SIG-M5 treated with dmso at 0.1 percent for 504 hours (cell line): ENCODE data around the gene COL4A3.
"Not testable (repeated sequence)": the region's sequence is repeated elsewhere in the genome, so short reads cannot be mapped to it uniquely, and the experiment has no call there.

Source experiments
- DNase-seq: peaks from one replicate; lab custom pipeline; 2025; ENCODE audit not compliant: unreplicated experiment; lab: John Stamatoyannopoulos, UW

The COL4A3 gene

DNA sequence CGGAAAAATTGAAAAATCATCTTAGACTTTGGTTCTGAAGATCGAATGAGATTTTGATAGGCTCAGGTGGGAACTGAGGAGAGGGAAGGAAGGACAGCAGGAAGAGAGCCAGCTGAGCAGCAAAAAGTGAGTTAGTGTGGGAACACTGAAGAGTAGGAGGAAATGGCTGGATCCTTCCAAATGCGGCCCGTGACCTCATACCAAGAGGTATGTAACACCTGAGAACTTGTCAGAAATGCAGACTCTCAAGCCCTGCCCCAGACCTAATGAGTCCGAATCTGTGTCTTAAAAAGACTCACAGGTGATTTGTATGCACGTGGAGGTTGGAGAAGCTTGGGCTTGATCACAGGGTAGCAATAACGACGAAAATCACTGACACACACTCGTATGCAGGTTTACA lies 42.0 kb downstream of the COL4A3 start:
- no peak for DNase-seq

DNA sequence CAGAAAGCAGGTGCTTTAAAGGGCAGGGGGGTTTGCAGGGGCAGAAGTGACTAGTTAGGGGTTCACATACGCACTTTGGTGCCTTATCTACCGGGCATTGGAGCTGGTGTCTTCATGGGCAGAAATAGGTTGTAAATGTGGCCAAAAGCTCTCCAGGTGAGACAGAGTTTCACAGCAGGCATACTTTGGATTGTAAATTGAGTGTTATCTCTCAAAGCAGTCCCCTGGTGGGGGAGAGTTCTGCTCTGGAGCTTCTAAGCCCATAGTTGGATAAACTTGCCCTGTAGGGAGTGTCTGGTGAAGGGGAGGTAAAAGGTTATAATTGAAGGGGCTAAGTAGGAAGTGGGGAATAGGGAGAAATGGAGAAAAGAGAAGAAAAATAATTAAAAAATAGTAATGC lies 43.1 kb downstream of the COL4A3 start:
- DNase-seq: no peak

DNA sequence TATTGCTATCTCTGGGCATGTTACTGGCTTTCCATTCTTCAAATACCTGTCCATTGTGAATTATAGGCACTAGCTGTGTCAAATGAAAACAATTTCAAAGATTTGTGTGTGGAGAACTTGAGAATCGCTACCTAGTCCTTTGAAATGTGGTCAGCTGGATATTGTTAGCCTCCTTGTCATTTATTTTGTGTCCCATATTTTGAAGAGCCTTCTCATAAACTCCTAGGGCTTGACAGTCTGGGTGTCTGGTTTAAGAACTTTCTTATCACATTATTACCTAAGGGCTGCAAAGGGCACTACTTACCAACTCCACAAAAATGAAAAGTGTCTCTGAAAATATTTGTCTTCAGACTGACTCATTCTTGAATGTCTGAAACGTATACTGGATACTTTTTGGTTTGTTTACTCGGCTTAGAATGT lies 50.2 kb downstream of the COL4A3 start:
- no peak for DNase-seq

DNA sequence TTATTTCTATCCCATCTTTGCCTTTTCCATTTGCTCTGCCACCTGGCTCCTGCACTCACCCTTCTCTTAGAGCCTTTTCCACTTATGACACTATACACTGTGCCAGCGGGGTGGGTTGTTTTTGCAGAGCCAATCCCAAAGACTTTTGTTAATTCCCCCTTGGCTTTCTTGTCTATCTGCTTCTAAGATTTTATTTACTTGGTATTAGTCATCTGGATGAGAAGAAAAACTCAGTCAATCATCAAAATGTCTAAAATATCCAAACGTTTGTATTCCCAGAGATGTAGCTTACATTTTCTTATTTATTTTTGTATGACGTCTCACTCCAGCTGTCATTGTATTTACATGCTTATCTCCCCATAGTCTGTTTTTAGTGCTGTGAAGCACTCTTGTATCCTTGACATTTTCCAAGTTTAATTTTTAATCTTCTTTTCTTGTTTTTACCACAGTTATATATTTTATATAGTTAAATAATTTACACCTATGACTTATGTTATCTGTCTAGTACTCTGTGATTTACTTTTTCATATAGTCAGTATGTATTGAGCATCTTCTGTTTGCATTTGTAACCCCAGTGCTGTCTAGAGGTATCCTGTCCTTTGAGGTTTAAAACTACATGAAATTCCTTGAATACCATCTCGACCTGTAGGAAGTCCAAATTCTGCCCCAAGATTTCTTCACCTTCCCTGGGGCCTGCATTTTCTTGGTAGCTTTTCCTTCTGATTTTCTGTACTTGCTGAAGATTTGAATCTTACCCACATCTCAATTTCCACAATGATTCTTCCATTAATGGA lies 55.1 kb downstream of the COL4A3 start:
- DNase-seq: no peak

DNA sequence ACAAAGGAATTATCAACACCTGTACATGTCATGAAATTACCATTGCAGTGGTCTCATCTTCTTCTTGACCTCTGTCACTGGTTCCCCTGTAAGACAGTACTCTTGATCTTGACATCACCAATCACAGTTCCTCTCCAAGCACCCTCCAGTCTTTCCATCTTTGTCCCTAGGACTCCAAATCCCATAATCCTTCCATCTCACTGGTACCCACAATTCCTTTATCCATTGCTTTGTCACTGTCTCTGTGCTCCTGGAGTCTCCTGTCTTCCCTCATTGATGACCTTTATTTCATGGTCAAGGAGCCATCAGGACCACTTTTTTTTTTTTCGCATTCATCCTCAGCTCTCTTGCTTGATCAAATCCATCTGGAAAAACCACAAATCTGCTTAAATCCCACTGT lies 56.7 kb downstream of the COL4A3 start:
- no peak for DNase-seq

DNA sequence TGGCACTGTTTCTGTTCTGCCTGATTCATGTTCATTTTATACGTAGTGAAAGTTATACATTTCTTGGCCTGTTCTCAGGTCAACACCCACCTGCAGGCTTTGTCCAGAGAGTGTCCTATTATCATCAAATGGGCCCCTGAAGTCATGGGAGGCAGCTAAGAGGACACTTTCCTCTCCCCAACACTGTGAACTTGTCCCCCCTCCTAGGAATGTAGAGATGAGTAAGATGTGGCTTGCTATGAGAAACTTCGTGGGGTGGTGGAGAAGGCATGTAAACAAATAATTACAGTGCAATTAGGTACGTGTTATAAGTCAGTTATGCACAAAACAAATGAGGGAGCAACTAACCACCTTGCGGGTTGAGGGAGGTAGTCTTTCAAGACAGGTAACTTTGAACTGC lies 57.9 kb downstream of the COL4A3 start:
- no peak for DNase-seq

DNA sequence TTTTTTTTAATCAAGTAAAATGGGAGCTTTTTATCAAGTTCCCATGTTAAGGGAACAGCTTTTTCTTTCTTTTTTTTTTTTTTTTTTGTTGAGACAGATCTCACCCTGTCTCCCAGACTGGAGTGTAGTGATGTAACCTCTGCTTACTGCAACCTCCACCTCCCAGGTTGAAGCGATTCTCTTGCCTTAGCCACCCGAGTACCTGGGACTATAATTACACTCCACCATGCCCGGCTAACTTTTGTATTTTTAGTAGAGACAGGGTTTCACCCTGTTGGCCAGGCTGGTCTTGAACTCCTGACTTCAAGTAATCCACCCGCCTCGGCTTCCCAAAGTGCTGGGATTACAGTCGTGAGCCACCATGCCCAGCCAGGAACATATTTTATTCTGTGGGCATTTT lies 61.2 kb downstream of the COL4A3 start:
- not testable (repeated sequence) for DNase-seq

DNA sequence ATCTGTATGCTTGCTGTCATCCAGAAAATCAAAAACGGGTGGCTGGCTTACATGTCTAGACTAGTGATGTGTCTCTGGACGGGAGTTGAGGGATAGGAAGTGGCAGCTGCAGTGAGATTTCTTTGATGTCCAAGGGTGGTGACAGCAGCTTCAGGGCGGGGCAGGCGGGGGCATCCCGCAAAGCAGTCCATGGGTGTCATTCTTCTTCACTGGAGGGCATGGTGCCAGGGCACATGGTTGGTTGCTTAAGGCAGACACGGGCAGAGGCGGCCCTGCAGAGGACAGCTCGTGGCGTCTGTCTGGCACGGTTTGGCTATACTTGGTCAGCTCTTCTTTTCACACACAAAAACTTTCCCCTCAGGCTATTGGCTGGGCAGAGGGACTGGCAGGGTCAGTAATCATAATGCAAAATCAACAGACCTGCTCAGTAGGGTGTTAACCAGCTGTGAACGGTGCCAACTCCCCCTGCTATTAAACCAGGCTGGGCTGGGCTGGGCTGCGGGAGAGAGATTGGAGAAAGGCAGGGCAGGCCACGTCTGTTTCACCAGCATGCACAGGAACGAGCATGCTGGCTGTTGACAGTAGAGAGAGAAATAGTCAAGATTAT lies 63.7 kb downstream of the COL4A3 start:
- no peak for DNase-seq

DNA sequence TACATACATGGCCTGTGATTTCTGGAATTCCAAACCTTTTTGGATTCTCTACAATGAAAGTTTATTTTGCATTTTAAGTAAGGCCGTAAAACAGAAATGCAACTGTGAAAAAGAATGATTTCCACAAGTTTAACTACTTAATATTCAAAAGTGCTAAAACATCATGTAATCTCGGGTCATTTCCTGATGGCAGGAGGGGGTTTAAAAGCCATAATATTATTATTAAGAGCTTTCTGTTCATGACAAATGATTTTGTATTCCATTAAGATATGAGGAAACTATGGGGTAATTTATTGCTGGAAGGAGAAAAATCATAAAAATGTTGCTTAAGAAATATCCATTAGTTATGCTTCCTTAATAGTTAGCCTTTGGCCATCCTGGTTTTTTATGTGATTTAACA lies 65.7 kb downstream of the COL4A3 start:
- DNase-seq: no peak

DNA sequence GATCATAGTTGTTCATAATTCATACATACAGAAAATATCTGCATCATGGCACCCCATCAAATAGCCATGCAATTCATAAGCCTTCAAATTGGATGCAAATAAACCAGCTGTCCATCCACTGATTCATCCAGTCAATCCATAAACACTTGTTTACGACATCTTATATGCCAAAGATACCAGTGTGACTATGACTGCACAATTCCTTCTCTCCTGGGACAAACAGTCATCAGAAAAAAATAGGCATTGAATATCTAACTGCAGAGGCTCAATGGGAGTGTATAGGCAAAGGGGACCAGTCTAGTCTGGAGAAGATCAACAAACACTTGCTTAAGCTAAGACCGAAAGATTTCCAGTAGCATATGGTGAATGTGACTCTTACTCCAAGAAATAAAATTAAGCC lies 70.0 kb downstream of the COL4A3 start:
- no peak for DNase-seq

DNA sequence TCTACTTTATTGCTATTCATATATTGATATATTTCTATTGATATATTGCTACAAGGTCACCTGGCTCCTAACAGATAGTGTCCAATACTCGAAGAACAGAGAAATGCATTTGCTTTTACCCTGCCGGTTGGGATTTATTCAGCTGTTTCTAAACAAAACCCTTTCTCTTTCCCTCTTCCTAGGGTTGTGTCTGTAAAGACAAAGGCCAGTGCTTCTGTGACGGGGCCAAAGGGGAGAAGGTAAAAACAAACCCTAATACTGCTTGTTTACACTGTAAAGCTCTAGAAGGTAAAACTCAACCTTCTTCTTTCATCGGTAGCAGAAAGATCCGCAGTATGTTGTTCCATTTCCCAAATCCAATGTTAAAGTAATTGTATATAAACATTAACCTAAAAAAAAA lies 73.4 kb downstream of the COL4A3 start:
- DNase-seq: no peak

DNA sequence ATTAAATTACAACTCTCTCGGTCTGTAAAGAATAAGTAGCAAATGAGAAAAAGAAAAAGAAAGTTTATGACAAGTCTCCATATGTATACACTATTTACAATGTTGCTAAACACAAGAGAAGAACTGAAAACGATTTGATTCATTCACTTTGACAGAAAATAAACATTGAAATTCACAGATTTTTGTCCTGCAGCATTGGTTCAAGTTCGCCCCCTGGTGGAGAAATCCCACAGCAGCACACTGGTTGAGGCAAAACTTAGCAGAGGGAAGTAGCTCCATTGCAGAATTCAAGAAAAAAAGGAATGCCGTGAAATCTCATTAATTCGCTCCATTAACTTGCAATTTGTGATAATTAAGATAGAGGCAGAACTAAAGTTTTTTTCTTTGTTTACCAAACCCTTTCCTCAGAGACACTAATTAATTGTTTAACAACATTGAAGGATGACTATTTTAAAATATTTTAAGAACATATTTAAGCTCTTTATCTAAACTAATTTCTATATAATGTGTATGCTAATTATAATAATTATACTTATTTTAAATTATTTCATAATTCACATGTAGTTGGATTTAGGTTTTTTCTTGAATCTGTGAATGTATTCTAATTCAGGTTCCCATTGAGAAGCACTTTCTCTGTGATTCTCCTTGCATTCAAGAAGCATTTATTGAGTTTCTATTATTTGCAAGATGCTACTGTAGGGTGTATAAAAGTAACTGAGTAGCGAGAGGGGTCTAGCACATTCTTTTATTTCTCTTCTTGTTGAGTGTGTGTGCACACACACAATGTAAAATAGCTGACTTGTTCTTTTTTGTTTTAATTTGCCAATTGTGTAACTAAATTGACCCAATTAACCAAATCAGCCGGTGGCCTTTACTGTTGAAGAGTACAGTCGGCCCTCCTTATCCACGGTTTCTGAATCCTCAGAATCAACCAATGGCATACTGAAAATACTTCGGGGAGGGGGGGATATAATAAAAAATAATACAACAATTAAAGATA lies 74.1 kb downstream of the COL4A3 start:
- DNase-seq: peak; percentile 43

DNA sequence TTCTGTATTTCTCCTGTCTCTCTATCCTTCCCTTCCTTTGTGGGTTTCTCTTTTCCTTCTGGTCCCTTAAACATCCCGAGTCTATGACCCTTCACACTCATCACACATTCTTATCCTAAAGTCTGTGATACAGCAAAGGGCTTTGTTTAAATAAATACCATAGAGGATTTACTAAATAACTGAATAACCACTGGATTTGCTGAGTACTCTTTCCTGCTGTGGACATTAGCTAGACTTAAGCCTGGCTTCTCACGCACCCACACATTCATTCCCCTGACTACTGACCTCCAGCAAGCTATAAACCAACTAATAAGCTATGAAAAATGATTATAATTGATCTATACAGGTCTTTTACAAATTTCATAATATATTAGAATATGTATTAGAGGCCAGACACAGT lies 76.6 kb downstream of the COL4A3 start:
- DNase-seq: no peak

DNA sequence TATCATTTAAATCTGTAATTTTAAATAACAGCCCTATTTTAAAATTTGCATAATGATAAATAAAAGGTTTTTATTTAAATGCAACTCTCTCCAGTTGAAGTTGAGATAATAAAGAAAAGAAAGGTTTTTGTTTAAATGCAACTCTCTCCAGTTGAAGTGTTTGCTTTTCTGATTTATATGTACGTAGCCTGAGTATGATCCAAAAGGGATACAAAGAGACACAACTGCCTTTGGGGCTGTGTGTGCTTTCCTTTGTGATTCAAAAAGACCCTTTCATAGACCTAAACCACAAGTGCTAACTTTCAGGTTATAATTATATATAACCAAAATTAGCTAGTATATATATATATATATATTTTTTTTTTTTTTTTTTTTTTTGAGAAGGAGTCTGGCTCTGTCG lies 84.5 kb downstream of the COL4A3 start:
- DNase-seq: no peak

DNA sequence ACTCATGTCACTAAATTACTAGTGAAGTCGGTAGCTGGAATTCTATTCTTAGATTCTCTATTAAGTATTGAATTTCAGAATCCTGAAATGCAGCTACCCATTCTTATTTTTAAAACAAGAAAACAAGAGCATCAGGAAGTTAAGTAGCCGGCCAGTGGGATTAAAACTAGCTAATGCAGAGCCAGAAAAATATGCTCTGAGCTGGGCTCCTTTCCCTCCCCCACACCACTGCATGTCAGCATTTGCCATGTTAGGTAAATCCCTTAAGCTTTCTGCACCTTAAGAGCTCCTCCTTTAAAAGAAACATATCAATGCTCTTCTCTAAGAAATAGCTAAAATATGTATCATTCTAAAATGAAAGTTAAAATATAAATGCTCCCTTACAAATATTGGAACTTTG lies 88.4 kb downstream of the COL4A3 start:
- no peak for DNase-seq

DNA sequence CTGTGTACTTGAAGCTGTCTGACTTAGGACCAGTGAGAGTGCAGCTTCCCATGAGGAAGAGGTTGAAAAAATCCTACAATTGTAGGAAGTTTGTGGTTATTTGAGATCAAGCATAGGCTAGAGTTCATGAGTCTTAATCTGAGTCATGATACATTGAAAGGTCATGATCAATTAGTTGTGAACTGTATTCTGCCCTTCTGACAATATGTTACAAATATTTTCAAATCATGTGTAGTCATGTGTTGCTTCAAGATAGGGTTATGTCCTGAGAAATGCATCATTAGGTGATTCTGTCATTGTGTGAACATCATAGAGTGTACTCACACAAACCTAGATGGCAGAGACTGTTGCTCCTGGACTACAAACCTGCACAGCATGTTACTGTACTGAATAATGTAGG lies 92.2 kb downstream of the COL4A3 start:
- no peak for DNase-seq

DNA sequence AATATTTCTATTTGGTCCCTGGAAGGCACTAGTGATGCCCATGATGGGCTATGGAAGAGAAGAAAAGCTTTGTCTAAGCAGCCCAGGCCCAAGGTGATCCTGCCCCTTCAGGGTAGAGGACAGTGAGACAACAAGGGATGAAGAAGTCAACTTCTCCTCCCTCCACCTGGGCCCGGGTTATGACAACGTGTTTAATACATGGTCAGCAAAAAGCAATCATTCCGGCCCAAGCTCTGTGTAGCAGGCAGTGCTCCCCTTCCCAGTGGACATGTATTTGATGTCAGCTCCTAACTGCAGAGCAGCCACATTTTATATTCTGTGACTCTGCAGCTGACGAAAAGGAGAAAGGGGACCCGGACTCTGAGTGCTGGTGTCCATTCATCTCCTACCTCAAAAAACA lies 93.4 kb downstream of the COL4A3 start:
- no peak for DNase-seq

DNA sequence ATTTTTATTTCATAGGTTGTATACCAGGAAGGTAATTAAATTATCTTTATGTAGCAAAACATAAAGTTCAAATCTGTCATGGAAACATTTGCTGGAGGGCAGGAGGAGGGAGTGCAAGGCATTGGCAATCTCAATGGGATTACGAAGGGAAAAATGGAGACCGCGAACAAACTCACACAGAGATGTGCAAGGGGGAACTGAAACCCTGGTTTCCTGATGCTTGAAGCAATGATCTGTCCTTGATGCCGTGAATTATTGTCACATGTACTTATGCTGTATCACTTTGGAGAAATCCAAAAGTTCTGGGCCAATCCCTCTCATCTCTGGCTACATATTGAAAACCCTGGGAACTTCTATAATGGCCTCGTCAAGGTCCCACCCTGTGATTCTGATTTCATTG lies 95.6 kb downstream of the COL4A3 start:
- DNase-seq: no peak

DNA sequence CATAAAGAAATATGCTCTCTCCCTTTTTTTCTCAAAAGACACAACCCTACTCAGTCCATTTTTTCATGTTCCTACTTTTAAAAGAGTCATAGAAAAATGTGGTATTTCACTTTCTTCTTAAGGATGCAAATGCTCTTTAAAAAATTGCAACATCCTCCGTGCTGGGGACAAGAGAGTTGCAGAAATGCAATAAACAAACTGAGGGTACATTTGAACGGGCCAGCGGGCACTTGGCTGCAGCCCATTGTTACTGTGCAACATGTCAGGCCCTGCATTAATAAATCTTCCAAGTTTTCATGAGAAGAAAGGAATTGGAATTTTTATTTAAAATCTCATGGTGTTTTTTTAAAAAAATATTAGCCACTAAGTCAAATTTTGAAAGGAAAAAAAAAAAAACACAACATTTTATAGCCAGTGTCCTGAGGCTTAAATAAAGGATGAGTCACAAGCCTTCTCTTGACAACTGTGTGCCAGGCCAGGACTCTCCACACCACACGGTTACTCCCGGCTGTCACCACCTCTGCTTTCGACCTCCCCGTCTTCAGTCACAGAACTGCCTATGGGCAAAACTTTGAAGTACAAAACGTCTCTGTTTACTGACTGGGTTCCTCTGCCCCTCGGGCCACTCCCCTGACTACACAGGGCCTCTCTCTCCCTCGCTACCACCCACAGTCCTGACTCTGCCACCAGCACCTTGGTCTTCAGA lies 103.1 kb downstream of the COL4A3 start:
- DNase-seq: no peak

DNA sequence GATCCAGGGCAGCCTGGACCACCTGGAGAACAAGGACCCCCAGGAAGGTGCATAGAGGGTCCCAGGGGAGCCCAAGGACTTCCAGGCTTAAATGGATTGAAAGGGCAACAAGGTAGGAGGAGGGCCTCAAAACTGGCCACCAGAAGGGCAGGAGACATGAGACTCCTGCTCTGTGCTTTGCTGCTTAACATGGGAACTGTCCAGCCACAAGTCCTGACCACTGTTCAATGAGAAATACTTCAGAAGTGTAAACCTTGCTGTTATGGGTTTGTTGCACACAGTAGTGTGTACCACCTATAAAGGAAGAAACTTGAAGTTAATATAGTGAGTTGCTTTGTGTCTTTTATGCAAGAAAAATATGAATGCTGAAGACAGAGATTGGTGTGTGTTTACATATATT lies 116.5 kb downstream of the COL4A3 start:
- DNase-seq: no peak

DNA sequence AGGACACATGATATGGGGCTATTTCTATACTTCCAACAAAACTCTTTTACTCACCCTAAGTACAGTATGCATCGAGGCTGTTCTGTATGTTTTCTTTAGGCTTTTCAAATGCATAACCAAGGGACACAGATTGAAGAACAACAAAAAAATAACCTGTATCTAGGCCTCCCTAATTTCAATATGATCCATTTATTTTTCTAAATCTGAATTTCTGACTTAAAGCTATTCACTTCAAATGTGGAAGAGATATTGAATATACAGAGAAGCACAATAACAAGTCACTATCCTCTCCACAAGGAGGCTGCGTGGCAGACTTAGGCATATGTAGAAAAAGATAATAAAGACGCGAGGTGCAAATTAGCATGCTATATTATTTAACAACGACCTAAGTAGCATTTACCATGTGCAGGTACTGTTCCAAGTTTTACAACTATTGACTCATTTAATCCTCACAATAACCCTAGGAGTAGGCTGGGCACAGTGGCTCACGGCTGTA lies 121.4 kb downstream of the COL4A3 start:
- DNase-seq: no peak
